PC-9 (cell line): ENCODE results near the gene AGBL4. TPM values are rescaled to one million over a fixed set of nuclear protein-coding genes. Genes with fewer than 3 reads are reported as not detected.

ENCODE experiments used
- BruUV-seq: library from RNA; stranded (reverse); fragments of 400-500 nt; replicated peaks from 2 replicates; lab custom pipeline; 2021; lab: Mats Ljungman, UMichigan
- CTCF ChIA-PET: fragments of 300-600 bp; sonication (Branson Sonifier 250); formaldehyde crosslinking; loops from one replicate; lab custom pipeline; 2022; ENCODE audit warnings: antibody characterized with exemption; lab: Charles Lee
- POLR2A ChIA-PET: fragments of 300-600 bp; sonication (Branson Sonifier 250); formaldehyde crosslinking; loops from one replicate; lab custom pipeline; 2022; ENCODE audit warnings: antibody characterized with exemption; ENCODE audit not compliant: unreplicated experiment; lab: Charles Lee
- DNase-seq, 2 experiments: peaks; one replicate each; pipeline versions ENCODE4 v3.0.0 to v3.0.0-alpha.2; 2015 to 2022; ENCODE audit warnings: mixed read lengths in 1 of 2
- H2AFZ ChIP-seq: fragments of 200-600 bp; sonication (generic); 2 replicates; pipeline ENCODE4 v1.8.1; 2017; ENCODE audit warnings: antibody characterized with exemption
- H3F3A ChIP-seq: fragments of 200-600 bp; sonication (generic); 2 replicates; pipeline ENCODE4 v1.8.1; 2017; ENCODE audit warnings: antibody characterized with exemption, mild to moderate bottlenecking, low read depth; ENCODE audit not compliant: insufficient read depth
- H3K27ac ChIP-seq: fragments of 200-600 bp; sonication (generic); 2 replicates; pipeline ENCODE4 v1.6.1; 2016; ENCODE audit warnings: mixed run types
- H3K27me3 ChIP-seq: fragments of 200-600 bp; sonication (generic); 2 replicates; pipeline ENCODE4 v1.6.1; 2016; ENCODE audit warnings: low read depth, mixed run types; ENCODE audit not compliant: insufficient read depth
- H3K36me3 ChIP-seq: fragments of 200-600 bp; sonication (generic); 2 replicates; pipeline ENCODE4 v1.6.1; 2016; ENCODE audit warnings: low read depth, mixed run types
- H3K4me1 ChIP-seq: fragments of 200-600 bp; sonication (generic); replicated peaks from 2 replicates; pipeline ENCODE4 v1.6.1; 2016; ENCODE audit warnings: mixed run types; ENCODE audit not compliant: insufficient read depth
- H3K4me2 ChIP-seq: fragments of 200-600 bp; sonication (generic); 2 replicates; pipeline ENCODE4 v1.6.1; 2017; ENCODE audit warnings: mixed run types
- H3K4me3 ChIP-seq: fragments of 200-600 bp; sonication (generic); 2 replicates; pipeline ENCODE4 v1.6.1; 2016; ENCODE audit warnings: mixed run types
- H3K79me2 ChIP-seq: fragments of 200-600 bp; sonication (generic); 2 replicates; pipeline ENCODE4 v1.6.1; 2017; ENCODE audit warnings: low read depth, mixed run types
- H3K9me2 ChIP-seq: fragments of 200-600 bp; sonication (generic); 2 replicates; pipeline ENCODE4 v1.8.1; 2017; ENCODE audit warnings: mild to moderate bottlenecking; ENCODE audit not compliant: insufficient read depth
- H3K9me3 ChIP-seq: fragments of 200-600 bp; sonication (generic); 2 replicates; pipeline ENCODE4 v1.8.1; 2016; ENCODE audit warnings: low read depth; ENCODE audit not compliant: insufficient read depth
- H4K20me1 ChIP-seq: fragments of 200-600 bp; sonication (generic); 2 replicates; pipeline ENCODE4 v1.8.1; 2017; ENCODE audit not compliant: insufficient read depth
- EZH2 ChIP-seq: fragments of 200-600 bp; sonication (generic); IDR thresholded peaks from 2 replicates; pipeline ENCODE4 v1.8.0; 2017; ENCODE audit warnings: antibody characterized with exemption, low read depth
- intact Hi-C: fragments of 100-400 bp; cut with micrococcal nuclease; formaldehyde crosslinking; loops from one replicate; pipeline ENCODE4 v1.10.0; 2022; ENCODE audit not compliant: unreplicated experiment
- total RNA-seq: library from RNA; stranded (reverse); gene quantifications from 2 replicates; pipeline ENCODE4 v1.2.3, GENCODE V29; 2021
- TF ChIP-seq, protein P1 (sequence below): fragments of 200-600 bp; sonication (generic); conservative IDR thresholded peaks from 2 replicates; pipeline ENCODE4 v1.6.1; 2017; ENCODE audit warnings: mixed run types, antibody characterized with exemption, mild to moderate bottlenecking, moderate library complexity

The AGBL4 gene
- total RNA-seq, 1 experiment from 2014 or later: not detected

- Histone ChIP-seq H4K20me1 (no peaks in the 10 kb centered on the region), H3K4me2 (no peak overlapping the region), H3K4me3 (no peak overlapping the region), H2AFZ (no peak overlapping the region), H3K79me2 (no peaks in the 10 kb centered on the region), H3K27ac (no peak overlapping the region), H3K4me1 (no peaks in the 10 kb centered on the region), H3K36me3 (no peaks in the 10 kb centered on the region), H3K9me2 (no peaks in the 10 kb centered on the region), H3K9me3 (no peaks in the 10 kb centered on the region), H3K27me3 (peaks cover 5% of the 10 kb centered on the region; the same call in 1 of the 2 replicates), H3F3A (no peaks in the 10 kb centered on the region)
- BruUV-seq: no TSS peak
- CTCF ChIA-PET: no interaction called here
- POLR2A ChIA-PET: no interaction called here
- TF ChIP-seq EZH2: no peak
- TF ChIP-seq, protein P1, sequence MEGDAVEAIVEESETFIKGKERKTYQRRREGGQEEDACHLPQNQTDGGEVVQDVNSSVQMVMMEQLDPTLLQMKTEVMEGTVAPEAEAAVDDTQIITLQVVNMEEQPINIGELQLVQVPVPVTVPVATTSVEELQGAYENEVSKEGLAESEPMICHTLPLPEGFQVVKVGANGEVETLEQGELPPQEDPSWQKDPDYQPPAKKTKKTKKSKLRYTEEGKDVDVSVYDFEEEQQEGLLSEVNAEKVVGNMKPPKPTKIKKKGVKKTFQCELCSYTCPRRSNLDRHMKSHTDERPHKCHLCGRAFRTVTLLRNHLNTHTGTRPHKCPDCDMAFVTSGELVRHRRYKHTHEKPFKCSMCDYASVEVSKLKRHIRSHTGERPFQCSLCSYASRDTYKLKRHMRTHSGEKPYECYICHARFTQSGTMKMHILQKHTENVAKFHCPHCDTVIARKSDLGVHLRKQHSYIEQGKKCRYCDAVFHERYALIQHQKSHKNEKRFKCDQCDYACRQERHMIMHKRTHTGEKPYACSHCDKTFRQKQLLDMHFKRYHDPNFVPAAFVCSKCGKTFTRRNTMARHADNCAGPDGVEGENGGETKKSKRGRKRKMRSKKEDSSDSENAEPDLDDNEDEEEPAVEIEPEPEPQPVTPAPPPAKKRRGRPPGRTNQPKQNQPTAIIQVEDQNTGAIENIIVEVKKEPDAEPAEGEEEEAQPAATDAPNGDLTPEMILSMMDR: no peak
- no peak for DNase-seq
- intact Hi-C loops: no loop called here
These were observed 823.0 kb downstream of the AGBL4 start for GRCh38 chr1:49200738-49201137.

- BruUV-seq: no TSS peak
- H3K27ac ChIP-seq: no peak overlapping the region
- DNase-seq: no peak
- ChIA-PET CTCF (no interaction called here), POLR2A (no interaction called here)
- no peaks in the 10 kb centered on the region for H3K9me3 ChIP-seq
- H3K4me3 ChIP-seq: no peak overlapping the region
- no peaks in the 10 kb centered on the region for H3K36me3 ChIP-seq
- H3K4me2 ChIP-seq: no peak overlapping the region
- no peaks in the 10 kb centered on the region for H3F3A ChIP-seq
- H3K79me2 ChIP-seq: no peaks in the 10 kb centered on the region
- no peak for TF ChIP-seq EZH2
- TF ChIP-seq, protein P1: no peak
- intact Hi-C loops: no loop called here
- H3K4me1 ChIP-seq: no peaks in the 10 kb centered on the region
- H4K20me1 ChIP-seq: no peaks in the 10 kb centered on the region
- H3K27me3 ChIP-seq: peaks cover 5% of the 10 kb centered on the region; the same call in 1 of the 2 replicates
- H2AFZ ChIP-seq: no peak overlapping the region
- no peaks in the 10 kb centered on the region for H3K9me2 ChIP-seq
These were observed 824.2 kb downstream of the AGBL4 start for GRCh38 chr1:49199564-49199963.

DNA sequence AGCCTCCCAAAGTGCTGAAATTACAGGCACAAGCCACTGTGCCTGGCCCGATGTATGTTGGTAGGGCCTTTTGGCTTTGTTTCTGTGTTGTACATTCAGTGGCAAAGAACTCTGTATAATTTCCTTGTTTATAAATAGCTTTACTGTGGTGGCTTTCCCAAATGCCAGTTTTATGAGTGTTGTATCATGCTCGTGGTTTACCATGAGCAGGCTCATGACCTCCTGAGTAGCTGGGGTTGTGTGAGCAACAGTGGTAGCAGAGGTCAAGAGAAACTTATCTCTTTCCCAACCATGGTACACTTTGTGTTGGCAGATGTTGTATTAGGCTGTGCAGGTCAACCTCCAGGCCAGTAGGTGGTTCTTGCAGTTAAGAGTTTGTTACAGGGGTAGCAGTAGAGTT is 826.7 kb downstream of the AGBL4 start:
- DNase-seq: no peak
- no peak overlapping the region for H3K4me2 ChIP-seq
- H3K4me1 ChIP-seq: no peaks in the 10 kb centered on the region
- ChIA-PET CTCF (no interaction called here), POLR2A (no interaction called here)
- peaks cover 5% of the 10 kb centered on the region; the same call in 1 of the 2 replicates for H3K27me3 ChIP-seq
- intact Hi-C loops: no loop called here
- no peak overlapping the region for H3K4me3 ChIP-seq
- TF ChIP-seq, protein P1: no peak
- TF ChIP-seq EZH2: no peak
- H3K9me3 ChIP-seq: no peaks in the 10 kb centered on the region
- no peaks in the 10 kb centered on the region for H4K20me1 ChIP-seq
- no peak overlapping the region for H3K27ac ChIP-seq
- BruUV-seq: no TSS peak
- H3F3A ChIP-seq: no peaks in the 10 kb centered on the region
- no peak overlapping the region for H2AFZ ChIP-seq
- no peaks in the 10 kb centered on the region for H3K9me2 ChIP-seq
- no peaks in the 10 kb centered on the region for H3K79me2 ChIP-seq
- H3K36me3 ChIP-seq: no peaks in the 10 kb centered on the region
